Measurements from ENCODE around the gene PSMA3. TPM values are rescaled to one million over a fixed set of nuclear protein-coding genes. Genes with fewer than 3 reads are reported as not detected.

The PSMA3 gene
- total and polyA plus RNA-seq, 10 of the 15 experiments (the other 5 are each of a cell fraction or from before 2014, with no cell fraction given) = 142 to 936 (median 400) TPM

DNA sequence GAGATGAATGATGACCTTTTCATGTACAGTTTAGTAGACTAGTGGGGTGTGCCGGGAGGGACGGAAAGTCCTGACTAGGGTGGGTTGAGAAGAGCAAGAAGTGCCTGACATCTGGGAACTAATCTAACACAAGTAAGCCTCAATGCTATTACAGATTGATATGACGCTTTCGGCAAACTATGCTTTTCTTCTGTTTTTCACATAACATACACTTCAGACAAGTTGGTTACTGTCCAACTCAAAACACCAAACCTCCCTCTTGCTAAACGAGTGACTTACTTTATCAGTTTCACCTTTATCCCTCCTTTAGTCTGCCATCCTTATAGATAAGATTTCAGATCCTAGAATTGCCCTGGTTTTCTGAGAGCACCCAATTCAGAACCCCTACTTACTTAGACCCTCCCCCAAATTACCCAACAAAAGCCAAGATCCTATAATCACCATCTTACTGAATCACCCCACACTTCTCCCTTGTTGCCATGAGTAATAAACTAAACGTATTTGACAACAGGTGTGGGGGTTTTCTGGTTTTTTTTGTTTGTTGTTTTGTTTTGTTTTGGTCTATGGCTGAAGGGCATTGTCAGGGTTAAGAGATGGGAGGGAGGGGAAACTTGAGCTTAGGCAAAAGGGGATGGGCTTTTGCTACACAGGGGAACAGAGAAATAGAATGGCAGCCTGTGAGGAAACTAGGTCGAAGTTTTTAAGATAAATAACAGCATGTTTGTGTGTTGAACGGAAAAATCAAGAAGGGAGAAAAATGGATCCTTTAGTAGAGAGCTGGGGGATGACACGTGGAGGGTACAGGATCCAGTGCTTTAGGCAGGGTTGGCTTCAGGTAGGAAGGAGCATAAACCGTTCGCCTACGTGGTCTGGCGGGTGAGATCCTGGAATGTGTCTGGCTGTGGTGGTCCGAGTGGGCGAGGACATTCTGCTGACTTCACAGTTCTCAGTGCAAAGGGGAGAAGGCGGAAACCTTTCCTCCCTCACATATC lies 6.1 kb upstream of the PSMA3 start (continued):
- no peak for TF ChIP-seq MTA3 (IDR thresholded peaks at IDR 0.05; ENCODE audit: borderline replicate concordance, low read length)

DNA sequence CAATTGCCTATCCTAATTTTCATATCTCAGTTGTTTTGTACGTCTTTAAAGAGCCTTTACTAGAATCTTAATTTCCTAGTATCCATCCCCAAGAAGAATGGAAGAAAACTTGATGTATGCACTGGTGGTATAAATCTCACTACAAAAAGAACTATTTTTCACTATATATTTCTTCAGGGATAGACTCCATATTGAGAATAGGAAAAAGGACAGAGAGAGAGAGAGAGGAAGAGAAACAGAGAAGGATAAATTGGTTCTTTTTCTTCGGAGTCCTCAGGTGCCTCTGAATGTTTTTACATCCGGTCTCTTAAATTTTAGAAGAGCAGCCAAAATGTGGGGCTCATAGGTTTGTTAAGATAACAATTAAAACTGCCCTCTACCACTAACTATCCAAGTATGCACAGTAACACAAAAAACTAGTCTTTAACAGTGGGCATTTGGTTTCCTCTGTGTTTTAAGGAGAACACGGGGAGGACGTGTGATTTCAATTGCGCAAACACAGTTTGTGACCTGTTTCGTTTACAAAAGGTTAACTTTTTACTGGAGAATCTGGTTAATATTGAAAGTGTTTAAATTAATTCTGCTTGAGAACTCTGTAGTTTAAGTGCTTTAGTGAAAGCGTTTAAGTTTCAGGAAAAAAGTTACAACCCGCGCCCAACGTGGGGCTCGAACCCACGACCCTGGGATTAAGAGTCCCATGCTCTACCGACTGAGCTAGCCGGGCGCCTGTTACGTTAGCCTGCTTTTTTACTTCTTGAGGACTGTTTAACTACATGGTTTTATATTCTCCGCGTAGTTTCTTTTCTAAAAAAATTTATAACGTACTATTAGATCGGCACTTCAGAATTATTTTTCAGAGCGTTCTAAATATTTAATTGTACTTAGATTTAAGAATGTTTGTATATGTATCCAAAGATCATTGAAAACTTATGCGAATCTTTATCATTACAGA lies 5.1 kb upstream of the PSMA3 start:
- H3K4me3 ChIP-seq = peak overlapping the region; percentile 78
- peak overlapping the region; percentile 70 for H3K27ac ChIP-seq (ENCODE audit: control insufficient read depth, insufficient read depth)
- intact Hi-C loops (cut with micrococcal nuclease; ENCODE audit: unreplicated experiment) = loop anchor here (5.0 kb wide), 1 partner anchor 37 kb away; the partner anchor contains the start of gene ACTR10
- no TSS peak for BruUV-seq (replicated peaks)
- H3K9ac ChIP-seq (ENCODE audit: control insufficient read depth, insufficient read depth, low read length) = peak overlapping the region; percentile 66
- H3K9me3 ChIP-seq (replicated peaks; ENCODE audit: control insufficient read depth, insufficient read depth, low read length) = no peaks in the 10 kb centered on the region
- peaks cover 2% of the 10 kb centered on the region; the same call in 1 of the 2 replicates for H3K4me1 ChIP-seq (ENCODE audit: control insufficient read depth, insufficient read depth, low read length)
- WGBS (ENCODE audit: insufficient coverage, insufficient replicate concordance, low lambda C conversion rate, missing lambda C conversion rate) = 1% methylated on average over 23 of the region's 23 CpGs
- in situ Hi-C loops (cut with MboI) = no loop called here
- RAD21 ChIA-PET (ENCODE audit: unreplicated experiment) = interaction anchor here (2.2 kb wide), 1 partner anchor 59 kb away, joined by 9 read pairs; the partner anchor contains the start of gene ARID4A
- no peaks in the 10 kb centered on the region for H4K20me1 ChIP-seq (ENCODE audit: control insufficient read depth, insufficient read depth)
- H3K27me3 ChIP-seq (replicated peaks in 1 of 2; ENCODE audit: control insufficient read depth in 2 of 2, insufficient read depth in 2 of 2, low read length in 1 of 2) = no peaks in the 10 kb centered on the region
- SMC1A ChIA-PET (ENCODE audit: uncharacterized antibody, unreplicated experiment) = interaction anchor here (0.6 to 1.2 kb wide), 2 partner anchors 40 to 166 kb away, joined by 3 read pairs; partner anchors contain the start of gene ACTR10
- peak overlapping the region; percentile 71 for H3K4me2 ChIP-seq (ENCODE audit: control insufficient read depth, insufficient read depth)
- H3K79me2 ChIP-seq (ENCODE audit: control insufficient read depth, insufficient read depth, low read length) = no peaks in the 10 kb centered on the region; the same call in 1 of the 2 replicates
- POLR2A ChIA-PET = interaction anchor here (0.5 to 3.9 kb wide), 4 partner anchors 19 to 60 kb away, joined by 3 to 20 read pairs (median 4); partner anchors contain the start of genes ACTR10 and ARID4A
- CTCF ChIA-PET = no interaction called here
- peak overlapping the region; percentile 90 for H2AFZ ChIP-seq (ENCODE audit: control insufficient read depth, low read depth, low read length)
- no peak for FAIRE-seq
- H3K36me3 ChIP-seq (ENCODE audit: control insufficient read depth in 2 of 2, insufficient read depth in 2 of 2, low read length in 1 of 2) = no peaks in the 10 kb centered on the region
- peak; percentile 64 for DNase-seq (ENCODE audit: low read depth, low spot score)
- peak; percentile 54 for ATAC-seq
- TF ChIP-seq, protein P1, sequence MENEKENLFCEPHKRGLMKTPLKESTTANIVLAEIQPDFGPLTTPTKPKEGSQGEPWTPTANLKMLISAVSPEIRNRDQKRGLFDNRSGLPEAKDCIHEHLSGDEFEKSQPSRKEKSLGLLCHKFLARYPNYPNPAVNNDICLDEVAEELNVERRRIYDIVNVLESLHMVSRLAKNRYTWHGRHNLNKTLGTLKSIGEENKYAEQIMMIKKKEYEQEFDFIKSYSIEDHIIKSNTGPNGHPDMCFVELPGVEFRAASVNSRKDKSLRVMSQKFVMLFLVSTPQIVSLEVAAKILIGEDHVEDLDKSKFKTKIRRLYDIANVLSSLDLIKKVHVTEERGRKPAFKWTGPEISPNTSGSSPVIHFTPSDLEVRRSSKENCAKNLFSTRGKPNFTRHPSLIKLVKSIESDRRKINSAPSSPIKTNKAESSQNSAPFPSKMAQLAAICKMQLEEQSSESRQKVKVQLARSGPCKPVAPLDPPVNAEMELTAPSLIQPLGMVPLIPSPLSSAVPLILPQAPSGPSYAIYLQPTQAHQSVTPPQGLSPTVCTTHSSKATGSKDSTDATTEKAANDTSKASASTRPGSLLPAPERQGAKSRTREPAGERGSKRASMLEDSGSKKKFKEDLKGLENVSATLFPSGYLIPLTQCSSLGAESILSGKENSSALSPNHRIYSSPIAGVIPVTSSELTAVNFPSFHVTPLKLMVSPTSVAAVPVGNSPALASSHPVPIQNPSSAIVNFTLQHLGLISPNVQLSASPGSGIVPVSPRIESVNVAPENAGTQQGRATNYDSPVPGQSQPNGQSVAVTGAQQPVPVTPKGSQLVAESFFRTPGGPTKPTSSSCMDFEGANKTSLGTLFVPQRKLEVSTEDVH (IDR thresholded peaks at IDR 0.05; ENCODE audit: low read depth, partially characterized antibody) = no peak
- TF ChIP-seq SREBF2 (IDR thresholded peaks at IDR 0.05; ENCODE audit: low read length) = peak; percentile 97
- TF ChIP-seq, protein P2, sequence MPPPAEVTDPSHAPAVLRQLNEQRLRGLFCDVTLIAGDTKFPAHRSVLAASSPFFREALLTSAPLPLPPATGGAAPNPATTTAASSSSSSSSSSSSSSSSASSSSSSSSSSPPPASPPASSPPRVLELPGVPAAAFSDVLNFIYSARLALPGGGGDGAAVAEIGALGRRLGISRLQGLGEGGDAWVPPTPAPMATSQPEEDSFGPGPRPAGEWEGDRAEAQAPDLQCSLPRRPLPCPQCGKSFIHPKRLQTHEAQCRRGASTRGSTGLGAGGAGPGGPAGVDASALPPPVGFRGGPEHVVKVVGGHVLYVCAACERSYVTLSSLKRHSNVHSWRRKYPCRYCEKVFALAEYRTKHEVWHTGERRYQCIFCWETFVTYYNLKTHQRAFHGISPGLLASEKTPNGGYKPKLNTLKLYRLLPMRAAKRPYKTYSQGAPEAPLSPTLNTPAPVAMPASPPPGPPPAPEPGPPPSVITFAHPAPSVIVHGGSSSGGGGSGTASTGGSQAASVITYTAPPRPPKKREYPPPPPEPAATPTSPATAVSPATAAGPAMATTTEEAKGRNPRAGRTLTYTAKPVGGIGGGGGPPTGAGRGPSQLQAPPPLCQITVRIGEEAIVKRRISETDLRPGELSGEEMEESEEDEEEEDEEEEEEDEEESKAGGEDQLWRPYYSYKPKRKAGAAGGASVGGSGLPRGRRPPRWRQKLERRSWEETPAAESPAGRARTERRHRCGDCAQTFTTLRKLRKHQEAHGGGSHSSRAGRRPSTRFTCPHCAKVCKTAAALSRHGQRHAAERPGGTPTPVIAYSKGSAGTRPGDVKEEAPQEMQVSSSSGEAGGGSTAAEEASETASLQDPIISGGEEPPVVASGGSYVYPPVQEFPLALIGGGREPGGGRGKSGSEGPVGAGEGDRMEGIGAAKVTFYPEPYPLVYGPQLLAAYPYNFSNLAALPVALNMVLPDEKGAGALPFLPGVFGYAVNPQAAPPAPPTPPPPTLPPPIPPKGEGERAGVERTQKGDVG (CRISPR knock-in tag; IDR thresholded peaks at IDR 0.05) = no peak
- TF ChIP-seq STAT1 (conservative IDR thresholded peaks at IDR 0.05) = 0 out of 2 replicates have a peak, but pooled peaks have one; percentile 34
